GM19467 (cell line): ENCODE results near the gene CFC1B.
"Not testable (repeated sequence)": the region's sequence is repeated elsewhere in the genome, so short reads cannot be mapped to it uniquely, and the experiment has no call there.

Experiments
- ATAC-seq: cut with Tn5 transposase; IDR thresholded peaks from one replicate; pipeline ENCODE4 v1.9.1; 2021; ENCODE audit warnings: mild to moderate bottlenecking, moderate library complexity; ENCODE audit not compliant: unreplicated experiment

Gene CFC1B

GRCh38 chr2:130556441-130556840 lies 35.4 kb downstream of the CFC1B start:
- not testable (repeated sequence) for ATAC-seq

- ATAC-seq = not testable (repeated sequence)
Measured at GRCh38 chr2:130566165-130566564, 45.1 kb downstream of the CFC1B start.

- not testable (repeated sequence) for ATAC-seq
Measured at GRCh38 chr2:130571929-130572328, 50.9 kb downstream of the CFC1B start.

- not testable (repeated sequence) for ATAC-seq
Measured at GRCh38 chr2:130574230-130574629, 53.2 kb downstream of the CFC1B start.

- ATAC-seq = not testable (repeated sequence)
Measured at GRCh38 chr2:130576209-130576784, 55.3 kb downstream of the CFC1B start.

GRCh38 chr2:130577559-130577958 lies 56.5 kb downstream of the CFC1B start:
- ATAC-seq = not testable (repeated sequence)
